Choroid plexus epithelial cell (primary cell): ENCODE results near the gene ACTL6B.

ENCODE experiments used
- DNase-seq: peaks from one replicate; pipeline ENCODE4 v3.0.0-alpha.2; 2010; ENCODE audit warnings: low read depth
- H3K4me3 ChIP-seq: 2 replicates; pipeline ENCODE4 v1.5.1; 2011; ENCODE audit warnings: low read depth, mild to moderate bottlenecking, control low read depth, low read length, moderate library complexity
- CTCF ChIP-seq: conservative IDR thresholded peaks from 2 replicates; pipeline ENCODE4 v1.5.1; 2011; ENCODE audit warnings: low read depth, mild to moderate bottlenecking, control low read depth, inconsistent platforms, low read length, moderate library complexity

ACTL6B gene

GRCh38 chr7:100692578-100692961 lies 36.3 kb upstream of the ACTL6B start:
- TF ChIP-seq CTCF, result no peak
- DNase-seq, result no peak
- H3K4me3 ChIP-seq, result peak overlapping the region; percentile 72

- TF ChIP-seq CTCF, result peak; percentile 88
- DNase-seq, result peak; percentile 79
- H3K4me3 ChIP-seq, result peak overlapping the region; percentile 34
These were observed 35.7 kb upstream of the ACTL6B start for GRCh38 chr7:100691676-100692577.

- TF ChIP-seq CTCF, result no peak
- H3K4me3 ChIP-seq, result no peak overlapping the region
- DNase-seq, result no peak
These were observed 33.2 kb upstream of the ACTL6B start for GRCh38 chr7:100689230-100690135.

GRCh38 chr7:100688326-100688860 lies 32.1 kb upstream of the ACTL6B start:
- DNase-seq, result no peak
- no peak for TF ChIP-seq CTCF
- no peak overlapping the region for H3K4me3 ChIP-seq

GRCh38 chr7:100687751-100688300 lies 31.6 kb upstream of the ACTL6B start:
- TF ChIP-seq CTCF, result no peak
- no peak overlapping the region for H3K4me3 ChIP-seq
- peak; percentile 34 for DNase-seq

- no peak overlapping the region for H3K4me3 ChIP-seq
- no peak for TF ChIP-seq CTCF
- DNase-seq, result no peak
These were observed 31.0 kb upstream of the ACTL6B start for GRCh38 chr7:100687261-100687660.
